Fibroblast of villous mesenchyme (primary cell): Measurements from ENCODE around the gene STARD6. TPM values are rescaled to one million over a fixed set of nuclear protein-coding genes. Genes with fewer than 3 reads are reported as not detected.

Experiments used
- DNase-seq: peaks from one replicate; pipeline ENCODE4 v3.0.0-alpha.2; 2010; ENCODE audit warnings: low read depth
- H3K4me3 ChIP-seq: 2 replicates; pipeline ENCODE4 v1.5.1; 2011; ENCODE audit warnings: low read depth, mild to moderate bottlenecking, low read length
- CTCF ChIP-seq: IDR thresholded peaks from 2 replicates; pipeline ENCODE4 v1.5.1; 2012; ENCODE audit warnings: low read depth, mild to moderate bottlenecking, low read length; ENCODE audit not compliant: insufficient read depth
- total RNA-seq: library from RNA; depleted of rRNA; stranded (reverse); fragments of >200 nt; gene quantifications from 2 replicates; pipeline ENCODE4 v1.2.3, GENCODE V29; 2012

The STARD6 gene
- total RNA-seq, 1 donor, result 0.43 TPM

- no peak for TF ChIP-seq CTCF
- no peak overlapping the region for H3K4me3 ChIP-seq
- no peak for DNase-seq
These were observed 24.0 kb upstream of the STARD6 start for GRCh38 chr18:54381640-54382039.

GRCh38 chr18:54378057-54378456 lies 20.4 kb upstream of the STARD6 start:
- no peak for TF ChIP-seq CTCF
- no peak overlapping the region for H3K4me3 ChIP-seq
- DNase-seq, result no peak

- H3K4me3 ChIP-seq, result no peak overlapping the region
- TF ChIP-seq CTCF, result no peak
- DNase-seq, result no peak
These were observed 2.7 kb upstream of the STARD6 start for GRCh38 chr18:54360406-54360805.

GRCh38 chr18:54359233-54359632 lies 1.6 kb upstream of the STARD6 start:
- peak overlapping the region; percentile 80 for H3K4me3 ChIP-seq
- no peak for TF ChIP-seq CTCF
- DNase-seq, result peak; percentile 32

- DNase-seq, result peak; percentile 40
- TF ChIP-seq CTCF, result no peak
- H3K4me3 ChIP-seq, result peak overlapping the region; percentile 80
These were observed 910 bp upstream of the STARD6 start for GRCh38 chr18:54358495-54359040.

- TF ChIP-seq CTCF, result no peak
- H3K4me3 ChIP-seq, result peak overlapping the region; percentile 80
- DNase-seq, result peak; percentile 10
These were observed 487 bp downstream of the STARD6 start for GRCh38 chr18:54357082-54357659.

- no peak overlapping the region for H3K4me3 ChIP-seq
- TF ChIP-seq CTCF, result no peak
- no peak for DNase-seq
These were observed 6.5 kb downstream of the STARD6 start for GRCh38 chr18:54351186-54351585.
